ENCODE measurements around the gene SLC5A3.

The SLC5A3 gene

DNA sequence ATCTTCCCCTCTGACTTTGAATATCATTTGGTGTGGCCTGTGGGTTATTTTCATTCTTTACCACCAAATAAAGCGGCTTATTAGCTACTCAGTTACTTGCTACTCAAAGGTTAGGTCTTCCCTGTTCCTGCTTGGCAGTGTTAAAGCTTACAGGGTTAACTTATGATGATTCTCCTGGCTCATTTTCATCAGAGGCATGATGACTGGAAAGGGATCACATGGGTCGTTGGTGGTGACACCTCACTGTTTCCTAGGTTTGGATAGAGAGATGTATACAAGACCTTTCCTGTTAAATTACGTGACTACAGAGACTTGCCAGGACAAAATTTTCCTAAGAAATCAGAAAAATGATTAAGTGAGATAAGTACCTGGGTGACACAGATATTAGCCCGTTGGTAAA lies 27.4 kb downstream of the SLC5A3 start:
- DNase-seq = no peak

DNA sequence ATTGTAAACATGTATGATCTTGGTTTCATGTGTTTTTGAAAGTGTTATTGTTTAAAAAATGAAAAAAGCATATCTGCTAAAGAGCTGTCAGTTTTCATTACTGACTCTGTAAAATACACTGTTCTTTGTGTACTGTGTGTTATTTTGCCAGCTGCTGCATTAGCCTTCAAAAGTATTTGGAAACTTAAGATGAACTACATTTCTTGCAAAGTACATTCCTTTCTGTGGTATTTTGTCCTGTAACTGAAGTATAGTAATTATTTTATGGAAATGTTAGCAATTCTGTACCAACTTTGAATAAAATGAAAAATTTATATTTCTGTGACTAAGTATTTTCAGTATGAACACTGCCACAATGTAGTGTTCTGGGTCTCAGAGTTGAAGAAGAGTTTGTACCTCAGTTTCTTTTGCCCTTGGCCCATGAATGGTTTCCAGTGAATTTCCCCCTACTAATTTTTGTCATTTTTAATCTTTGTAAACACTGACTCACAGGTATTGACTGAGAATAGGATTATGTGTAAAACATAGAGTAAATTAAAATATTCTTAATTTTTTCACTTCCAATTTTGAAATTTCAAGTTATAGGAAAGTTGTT lies 32.7 kb downstream of the SLC5A3 start:
- no peak for DNase-seq

DNA sequence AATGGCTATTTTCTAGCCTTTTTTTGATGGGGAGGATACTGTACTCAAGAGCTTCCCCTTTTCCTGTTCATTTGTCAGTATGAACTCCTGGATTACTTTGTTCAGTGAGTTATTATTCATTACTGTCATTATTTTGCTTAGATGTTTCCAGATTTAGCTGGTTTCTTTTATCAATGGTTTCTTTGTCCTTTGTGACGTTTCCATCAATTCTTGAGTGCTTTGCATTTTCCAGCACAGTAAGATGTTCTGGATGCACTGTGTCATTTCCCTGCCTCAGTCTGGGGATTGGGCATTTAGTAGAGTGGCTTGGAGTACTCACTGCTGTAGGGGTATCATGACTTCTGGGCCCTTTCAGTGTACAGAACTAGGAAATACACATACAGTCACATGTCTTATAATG lies 34.2 kb downstream of the SLC5A3 start:
- no peak for DNase-seq

DNA sequence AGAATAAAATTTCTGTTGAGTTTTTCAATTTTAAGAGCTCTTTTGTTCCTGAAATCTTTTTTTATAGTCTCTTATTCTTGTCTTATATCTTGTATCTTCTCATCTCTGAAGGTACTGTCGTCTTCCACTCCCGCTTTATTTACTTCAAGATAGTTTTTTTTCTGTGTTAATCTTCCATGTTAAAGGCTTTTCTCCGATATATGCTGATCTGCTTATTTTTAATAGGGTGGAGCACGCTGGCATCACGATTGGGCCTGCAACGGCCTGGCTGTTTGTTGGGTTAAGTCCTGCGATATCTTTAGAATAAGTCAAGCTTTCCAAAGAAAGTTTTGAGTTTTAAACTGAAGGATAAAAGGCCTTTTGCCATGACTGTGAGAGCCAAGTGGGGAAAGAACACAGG lies 35.7 kb downstream of the SLC5A3 start:
- DNase-seq = no peak

DNA sequence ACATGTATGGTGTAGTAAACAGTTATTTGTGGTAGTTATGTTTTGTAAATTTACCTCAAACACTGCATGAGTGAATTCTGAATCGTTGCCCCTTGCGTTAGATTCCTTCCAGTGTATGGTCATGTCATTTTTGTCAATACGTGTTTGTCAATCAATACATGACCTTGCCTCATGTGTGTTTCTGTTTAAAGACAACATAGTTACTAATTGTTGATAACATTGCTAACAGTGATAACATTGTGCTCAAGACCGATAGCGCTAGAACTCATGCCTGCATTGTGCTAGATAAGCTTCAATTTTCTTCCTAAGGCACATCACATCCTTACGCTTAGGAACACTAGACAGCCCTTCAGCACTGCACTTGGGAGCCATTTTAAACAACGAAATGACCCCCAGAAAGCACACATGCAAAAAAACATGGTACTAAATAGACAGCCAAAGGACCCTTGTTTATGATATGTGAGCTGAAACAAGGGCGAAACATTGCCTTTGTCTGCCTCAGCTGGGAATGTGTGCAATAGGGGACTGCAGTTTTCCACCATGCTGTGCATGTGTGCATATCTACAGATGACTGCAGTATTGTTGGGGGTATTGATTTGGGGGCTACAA lies 37.3 kb downstream of the SLC5A3 start:
- no peak for DNase-seq

DNA sequence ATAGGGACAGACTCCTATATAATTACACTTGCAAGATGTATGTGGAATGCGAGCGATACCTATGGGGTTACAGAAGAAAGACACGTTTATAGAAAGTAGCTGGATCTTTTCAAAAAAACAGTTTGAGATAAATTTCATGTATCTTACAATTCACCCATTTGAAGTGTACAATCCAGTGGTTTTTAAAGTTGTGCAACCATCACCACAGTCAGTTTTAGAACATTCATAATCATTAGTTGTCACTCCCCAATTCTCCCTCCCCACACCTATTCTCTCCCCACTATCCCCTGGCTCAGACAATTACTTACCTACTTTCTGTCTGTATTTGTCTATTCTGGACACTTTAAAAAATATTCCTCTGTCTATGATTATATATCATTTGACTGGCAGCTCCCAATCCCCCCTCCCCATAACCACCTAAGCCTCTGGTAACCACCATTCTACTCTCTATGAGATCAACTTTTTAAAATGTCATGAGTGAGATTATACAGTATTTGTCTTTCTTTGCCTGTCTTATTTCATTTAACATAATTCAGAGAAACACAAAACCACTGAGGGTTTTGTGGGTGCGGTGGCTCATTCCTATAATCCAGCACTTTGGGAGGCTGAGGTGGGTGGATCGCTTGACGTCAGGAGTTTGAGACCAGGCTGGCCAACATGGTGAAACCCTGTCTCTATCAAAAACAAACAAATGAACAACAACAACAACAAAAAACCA lies 39.1 kb downstream of the SLC5A3 start:
- no peak for DNase-seq

DNA sequence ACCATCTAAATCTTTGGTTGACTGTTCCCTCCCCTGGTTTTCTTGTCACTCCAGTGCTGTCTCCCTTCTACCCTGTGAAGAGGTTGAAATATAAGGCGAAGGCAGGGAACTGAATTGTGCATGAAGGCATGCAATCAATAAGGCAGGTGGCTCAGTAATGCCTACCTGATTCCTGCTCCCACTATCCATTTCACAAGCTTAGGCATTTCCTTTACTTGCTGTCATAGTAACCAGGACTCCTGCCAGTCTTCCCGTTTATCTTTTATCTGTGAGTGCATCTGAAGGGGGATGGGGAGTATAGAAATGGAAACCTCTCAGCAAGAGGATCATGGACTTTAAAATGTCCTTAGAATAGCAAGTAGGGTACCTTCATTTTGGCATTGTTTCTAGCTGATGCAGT lies 40.5 kb downstream of the SLC5A3 start:
- no peak for DNase-seq

DNA sequence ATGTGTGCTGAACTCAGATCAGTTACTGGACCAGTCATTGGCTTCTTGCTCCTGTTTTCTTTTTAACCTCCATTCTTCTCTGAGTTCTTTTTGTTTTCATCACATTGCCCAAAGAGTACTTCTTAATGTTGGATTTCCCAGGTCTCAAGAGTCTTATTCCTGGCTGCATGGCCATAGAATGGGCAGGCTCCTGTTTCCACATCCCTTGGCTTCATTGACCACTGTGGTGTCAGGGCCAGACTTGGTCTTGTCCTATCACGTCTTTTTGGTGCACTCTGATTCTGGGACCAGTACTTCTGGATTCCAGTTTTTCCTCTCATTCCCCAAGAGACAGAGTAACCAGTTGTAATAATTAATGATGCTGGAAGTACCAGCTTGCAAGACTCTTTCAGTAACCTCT lies 41.8 kb downstream of the SLC5A3 start:
- no peak for DNase-seq

DNA sequence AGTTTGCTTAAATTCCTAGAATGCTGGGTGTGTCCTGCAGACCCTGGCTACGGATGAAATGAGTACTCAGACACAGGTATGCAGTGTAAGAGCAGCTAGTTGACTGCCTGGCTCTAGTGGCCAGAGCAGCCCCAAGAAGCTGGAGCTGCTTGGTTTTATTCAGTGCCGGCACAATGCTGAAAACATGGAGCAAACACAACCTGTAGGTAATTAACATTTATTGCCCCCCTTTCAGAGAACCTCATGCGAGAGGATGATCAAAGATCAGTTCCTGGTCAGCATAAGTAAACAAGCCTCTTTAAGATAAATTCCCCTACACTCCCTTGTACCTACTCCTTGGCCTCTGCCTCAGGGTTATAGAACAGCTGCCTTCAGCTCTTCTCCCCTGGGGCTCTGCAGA lies 43.2 kb downstream of the SLC5A3 start:
- DNase-seq = no peak

DNA sequence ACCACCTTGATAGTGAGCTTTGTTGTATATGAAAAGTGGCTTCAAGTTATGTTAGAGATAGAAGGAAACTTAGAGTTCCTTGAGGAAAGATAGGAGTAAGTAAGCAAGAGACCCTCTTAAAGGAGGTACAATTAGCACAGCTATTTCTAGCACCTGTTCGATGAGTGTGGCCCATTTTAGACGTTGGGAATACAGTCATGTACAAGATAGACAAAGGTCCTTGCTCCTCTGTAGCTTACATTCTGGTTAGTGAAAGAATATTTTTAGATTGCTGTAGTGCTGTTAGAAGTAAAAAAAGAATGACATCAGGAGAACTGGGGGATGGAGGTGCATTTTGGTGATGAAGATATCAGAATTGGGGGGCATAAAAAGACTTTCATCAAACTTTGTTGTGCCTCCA lies 47.5 kb downstream of the SLC5A3 start:
- no peak for DNase-seq

DNA sequence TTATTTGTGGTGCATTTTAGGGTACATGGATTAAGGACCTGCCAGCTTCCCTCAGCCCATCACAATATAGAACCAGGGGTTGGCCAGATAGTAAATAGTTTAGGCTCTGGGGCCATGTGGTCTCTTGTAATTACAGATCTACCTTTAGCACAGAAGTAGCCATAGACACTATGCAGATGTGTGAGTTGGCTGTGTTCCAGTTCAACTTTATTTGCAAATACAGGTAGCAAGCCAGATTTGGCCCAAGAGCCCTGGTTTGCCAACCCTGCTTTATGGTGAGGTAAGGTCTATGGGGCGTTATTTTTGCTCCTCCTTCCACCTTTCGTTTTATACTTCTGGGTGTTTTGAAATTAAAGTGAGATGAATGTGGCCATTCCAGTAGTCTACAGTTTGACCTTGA lies 48.7 kb downstream of the SLC5A3 start:
- DNase-seq = no peak

All from suppressor macrophage (primary cell).